ENCODE measurements around the gene EVI5L.

The EVI5L gene

GRCh38 chr19:7866399-7867091 lies 36.5 kb downstream of the EVI5L start:
- in situ Hi-C loops (cut with HindIII; ENCODE audit: low sequenced_read_pairs), result no loop called here
- TF ChIP-seq, protein P1, sequence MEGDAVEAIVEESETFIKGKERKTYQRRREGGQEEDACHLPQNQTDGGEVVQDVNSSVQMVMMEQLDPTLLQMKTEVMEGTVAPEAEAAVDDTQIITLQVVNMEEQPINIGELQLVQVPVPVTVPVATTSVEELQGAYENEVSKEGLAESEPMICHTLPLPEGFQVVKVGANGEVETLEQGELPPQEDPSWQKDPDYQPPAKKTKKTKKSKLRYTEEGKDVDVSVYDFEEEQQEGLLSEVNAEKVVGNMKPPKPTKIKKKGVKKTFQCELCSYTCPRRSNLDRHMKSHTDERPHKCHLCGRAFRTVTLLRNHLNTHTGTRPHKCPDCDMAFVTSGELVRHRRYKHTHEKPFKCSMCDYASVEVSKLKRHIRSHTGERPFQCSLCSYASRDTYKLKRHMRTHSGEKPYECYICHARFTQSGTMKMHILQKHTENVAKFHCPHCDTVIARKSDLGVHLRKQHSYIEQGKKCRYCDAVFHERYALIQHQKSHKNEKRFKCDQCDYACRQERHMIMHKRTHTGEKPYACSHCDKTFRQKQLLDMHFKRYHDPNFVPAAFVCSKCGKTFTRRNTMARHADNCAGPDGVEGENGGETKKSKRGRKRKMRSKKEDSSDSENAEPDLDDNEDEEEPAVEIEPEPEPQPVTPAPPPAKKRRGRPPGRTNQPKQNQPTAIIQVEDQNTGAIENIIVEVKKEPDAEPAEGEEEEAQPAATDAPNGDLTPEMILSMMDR (IDR thresholded peaks at IDR 0.05; ENCODE audit: low read depth, low read length), result no peak
- H3K4me3 ChIP-seq (ENCODE audit: low read depth, low read length), result no peak overlapping the region
- no peak for DNase-seq (ENCODE audit: low read depth, low spot score)

GRCh38 chr19:7867092-7867844 lies 37.2 kb downstream of the EVI5L start:
- no peak overlapping the region for H3K4me3 ChIP-seq (ENCODE audit: low read depth, low read length)
- TF ChIP-seq, protein P1 (IDR thresholded peaks at IDR 0.05; ENCODE audit: low read depth, low read length), result no peak
- in situ Hi-C loops (cut with HindIII; ENCODE audit: low sequenced_read_pairs), result no loop called here
- no peak for DNase-seq (ENCODE audit: low read depth, low spot score)

GRCh38 chr19:7868326-7868670 lies 38.3 kb downstream of the EVI5L start:
- TF ChIP-seq, protein P1 (IDR thresholded peaks at IDR 0.05; ENCODE audit: low read depth, low read length), result no peak
- H3K4me3 ChIP-seq (ENCODE audit: low read depth, low read length), result no peak overlapping the region
- no peak for DNase-seq (ENCODE audit: low read depth, low spot score)

DNA sequence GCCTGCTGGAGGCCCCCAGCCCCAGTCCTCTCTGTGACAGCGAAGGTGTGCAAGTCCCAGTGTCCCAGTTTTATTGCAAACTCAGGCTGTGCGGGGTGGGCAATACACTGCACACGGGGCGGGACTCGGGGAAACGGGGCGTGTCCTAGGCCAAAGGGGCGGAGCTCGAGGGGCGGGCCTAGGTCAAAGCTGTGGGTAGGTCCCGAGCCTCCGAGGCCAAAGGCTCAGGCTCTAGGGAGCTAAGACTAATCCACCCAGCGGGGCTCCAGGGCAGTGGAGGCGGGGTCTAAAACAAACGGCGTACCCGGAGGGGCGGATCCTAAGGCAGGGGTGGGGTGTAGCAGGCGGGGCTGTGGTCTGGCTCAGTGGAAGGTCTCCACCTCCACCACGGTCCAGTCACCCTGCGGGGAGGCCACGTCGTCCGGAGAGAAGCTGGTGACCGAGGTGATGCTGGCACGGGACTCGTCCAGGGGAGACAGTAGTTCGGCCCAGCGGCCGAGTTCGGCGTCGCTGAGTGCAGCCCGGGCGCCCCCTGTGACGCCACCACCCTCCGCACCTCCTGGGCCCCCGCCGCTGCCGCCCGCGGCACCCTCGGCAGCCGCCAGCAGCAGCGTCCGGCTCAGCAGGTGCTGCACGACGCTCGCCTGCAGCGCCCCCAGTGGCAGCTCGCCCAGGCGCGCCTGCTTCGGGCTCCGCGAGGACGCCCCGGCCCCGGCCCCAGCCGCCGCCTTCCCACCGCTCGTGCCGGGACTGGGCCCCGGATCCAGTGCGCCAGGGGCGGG lies 38.8 kb downstream of the EVI5L start:
- peak; percentile 39 for DNase-seq (ENCODE audit: low read depth, low spot score)
- in situ Hi-C loops (cut with HindIII; ENCODE audit: low sequenced_read_pairs), result no loop called here

More at GRCh38 chr19:7868326-7868670, 38.3 kb downstream of the EVI5L start:
- in situ Hi-C loops (cut with HindIII; ENCODE audit: low sequenced_read_pairs), result no loop called here

DNA sequence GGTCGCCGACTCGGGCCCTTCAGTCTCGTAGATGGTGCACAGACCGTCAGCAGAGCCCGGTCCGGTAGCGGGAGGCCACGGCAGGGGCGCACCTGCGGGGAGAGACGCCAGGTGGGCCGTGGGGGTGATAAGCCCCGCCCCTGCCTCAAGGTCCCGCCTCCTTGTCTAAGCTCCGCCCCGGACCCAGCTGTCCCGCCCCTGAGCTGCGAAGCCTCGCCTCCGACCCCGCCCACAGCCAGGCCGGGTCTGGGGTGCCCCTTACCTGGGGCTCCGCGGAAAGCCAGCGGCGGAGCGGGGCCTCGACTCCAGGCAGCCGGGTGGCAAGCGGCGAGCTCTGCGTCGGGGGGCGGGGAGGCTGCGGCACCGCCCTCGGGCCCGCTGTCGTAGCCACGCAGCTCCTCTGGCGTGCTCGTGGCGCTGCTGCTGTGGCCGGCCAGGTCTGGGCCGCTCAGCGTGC lies 39.5 kb downstream of the EVI5L start:
- no peak for DNase-seq (ENCODE audit: low read depth, low spot score)
- in situ Hi-C loops (cut with HindIII; ENCODE audit: low sequenced_read_pairs), result no loop called here
- TF ChIP-seq, protein P1 (IDR thresholded peaks at IDR 0.05; ENCODE audit: low read depth, low read length), result no peak
- H3K4me3 ChIP-seq (ENCODE audit: low read depth, low read length), result no peak overlapping the region

More for the DNA sequence above, 38.8 kb downstream of the EVI5L start:
- H3K4me3 ChIP-seq (ENCODE audit: low read depth, low read length), result peak overlapping the region; percentile 27
- TF ChIP-seq, protein P1 (IDR thresholded peaks at IDR 0.05; ENCODE audit: low read depth, low read length), result peak; percentile 52

DNA sequence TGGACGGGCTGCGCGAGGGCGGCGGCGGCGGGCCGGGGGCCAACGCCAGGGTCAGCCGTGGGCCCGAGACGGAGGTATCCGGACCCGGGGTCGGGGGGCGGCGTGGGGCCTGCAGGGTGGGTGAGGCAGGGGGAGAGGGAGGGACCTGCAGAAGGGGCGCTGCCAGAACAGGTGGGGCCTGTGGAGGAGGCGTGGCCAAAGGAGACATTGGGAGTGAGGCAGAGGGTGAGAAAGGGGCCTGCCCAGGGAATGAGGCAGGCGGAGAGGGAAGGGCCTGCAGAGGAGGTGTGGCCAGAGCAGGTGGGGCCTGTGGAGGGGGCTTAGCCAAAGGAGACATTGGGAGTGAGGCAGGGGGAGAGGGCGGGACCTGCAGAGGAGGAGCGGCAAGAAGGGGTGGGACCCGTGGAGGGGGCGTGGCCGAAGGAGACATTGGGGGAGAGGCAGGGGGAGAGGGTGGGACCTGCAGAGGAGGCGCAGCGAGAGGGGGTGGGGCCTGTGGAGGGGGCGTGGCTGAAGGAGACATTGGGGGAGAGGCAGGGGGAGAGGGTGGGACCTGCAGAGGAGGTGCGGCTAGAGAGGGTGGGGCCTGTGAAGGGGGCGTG lies 40.0 kb downstream of the EVI5L start:
- TF ChIP-seq, protein P1 (IDR thresholded peaks at IDR 0.05; ENCODE audit: low read depth, low read length), result no peak
- in situ Hi-C loops (cut with HindIII; ENCODE audit: low sequenced_read_pairs), result no loop called here
- DNase-seq (ENCODE audit: low read depth, low spot score), result no peak
- H3K4me3 ChIP-seq (ENCODE audit: low read depth, low read length), result no peak overlapping the region
